NCI-H345 treated with DMSO at 0.1 percent for 48 hours (cell line): ENCODE data around the gene LAMA3.
A peak's percentile ranks its signal among the peaks of the same experiment; 100 is the strongest.

ENCODE experiments used
- DNase-seq: peaks from one replicate; lab custom pipeline; 2025; ENCODE audit not compliant: unreplicated experiment; lab: John Stamatoyannopoulos, UW

The LAMA3 gene, protein sequence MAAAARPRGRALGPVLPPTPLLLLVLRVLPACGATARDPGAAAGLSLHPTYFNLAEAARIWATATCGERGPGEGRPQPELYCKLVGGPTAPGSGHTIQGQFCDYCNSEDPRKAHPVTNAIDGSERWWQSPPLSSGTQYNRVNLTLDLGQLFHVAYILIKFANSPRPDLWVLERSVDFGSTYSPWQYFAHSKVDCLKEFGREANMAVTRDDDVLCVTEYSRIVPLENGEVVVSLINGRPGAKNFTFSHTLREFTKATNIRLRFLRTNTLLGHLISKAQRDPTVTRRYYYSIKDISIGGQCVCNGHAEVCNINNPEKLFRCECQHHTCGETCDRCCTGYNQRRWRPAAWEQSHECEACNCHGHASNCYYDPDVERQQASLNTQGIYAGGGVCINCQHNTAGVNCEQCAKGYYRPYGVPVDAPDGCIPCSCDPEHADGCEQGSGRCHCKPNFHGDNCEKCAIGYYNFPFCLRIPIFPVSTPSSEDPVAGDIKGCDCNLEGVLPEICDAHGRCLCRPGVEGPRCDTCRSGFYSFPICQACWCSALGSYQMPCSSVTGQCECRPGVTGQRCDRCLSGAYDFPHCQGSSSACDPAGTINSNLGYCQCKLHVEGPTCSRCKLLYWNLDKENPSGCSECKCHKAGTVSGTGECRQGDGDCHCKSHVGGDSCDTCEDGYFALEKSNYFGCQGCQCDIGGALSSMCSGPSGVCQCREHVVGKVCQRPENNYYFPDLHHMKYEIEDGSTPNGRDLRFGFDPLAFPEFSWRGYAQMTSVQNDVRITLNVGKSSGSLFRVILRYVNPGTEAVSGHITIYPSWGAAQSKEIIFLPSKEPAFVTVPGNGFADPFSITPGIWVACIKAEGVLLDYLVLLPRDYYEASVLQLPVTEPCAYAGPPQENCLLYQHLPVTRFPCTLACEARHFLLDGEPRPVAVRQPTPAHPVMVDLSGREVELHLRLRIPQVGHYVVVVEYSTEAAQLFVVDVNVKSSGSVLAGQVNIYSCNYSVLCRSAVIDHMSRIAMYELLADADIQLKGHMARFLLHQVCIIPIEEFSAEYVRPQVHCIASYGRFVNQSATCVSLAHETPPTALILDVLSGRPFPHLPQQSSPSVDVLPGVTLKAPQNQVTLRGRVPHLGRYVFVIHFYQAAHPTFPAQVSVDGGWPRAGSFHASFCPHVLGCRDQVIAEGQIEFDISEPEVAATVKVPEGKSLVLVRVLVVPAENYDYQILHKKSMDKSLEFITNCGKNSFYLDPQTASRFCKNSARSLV (N-terminal part only)

DNA sequence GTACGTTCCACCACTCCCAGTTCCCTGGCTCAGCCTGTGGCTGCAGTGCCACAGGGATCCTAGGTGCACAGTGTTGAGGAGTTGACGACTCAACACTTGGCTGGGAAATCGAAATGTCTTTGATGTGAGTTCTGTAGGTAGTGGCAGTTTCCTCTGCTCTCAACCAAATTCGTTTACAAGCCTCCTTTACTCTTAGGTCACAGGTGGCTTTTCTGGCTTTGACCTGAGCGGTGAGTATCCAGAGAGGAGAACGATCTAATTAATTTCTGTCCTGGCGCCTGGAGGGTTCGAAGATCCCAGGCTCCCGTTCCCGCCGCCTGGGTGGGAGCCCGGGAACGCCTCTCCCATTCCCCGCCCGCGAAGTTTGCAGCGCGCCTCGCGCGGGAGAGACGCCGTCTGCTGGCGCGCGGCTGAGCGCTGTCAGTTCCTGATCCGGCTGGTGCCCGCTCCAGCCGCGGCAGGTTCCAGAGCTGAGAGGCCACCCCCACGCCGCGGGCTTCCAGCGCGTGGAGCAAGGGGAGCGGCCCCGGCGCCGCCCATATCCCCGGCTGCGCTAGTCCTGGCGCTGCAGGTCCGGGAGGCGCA is at the start of gene LAMA3:
Gene LAMA3, plus strand, starts transcription at position 423 of the 585 bp plus-strand sequence. CDS start 231 bp downstream, outside the sequence.
- DNase-seq = peak; percentile 24

DNA sequence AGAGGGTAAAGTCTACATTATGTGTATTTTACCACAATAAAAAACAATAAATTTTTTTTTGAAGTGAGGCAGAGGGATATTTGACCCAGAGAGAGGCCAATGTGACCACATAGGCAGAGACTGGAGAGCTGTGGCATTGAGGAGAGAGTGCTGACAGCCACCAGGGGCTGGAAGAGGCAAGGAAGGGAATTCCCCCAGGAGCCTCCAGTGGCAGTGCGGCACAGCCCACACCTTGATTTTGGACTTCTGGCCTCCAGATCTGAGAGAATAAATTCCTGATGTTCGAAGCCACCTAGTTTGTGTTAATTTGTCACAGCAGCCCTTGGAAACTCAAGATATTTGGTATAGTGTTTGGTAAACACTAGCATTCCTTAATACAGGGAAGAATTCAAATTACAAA is 49.2 kb upstream of the LAMA3 start:
- no peak for DNase-seq

DNA sequence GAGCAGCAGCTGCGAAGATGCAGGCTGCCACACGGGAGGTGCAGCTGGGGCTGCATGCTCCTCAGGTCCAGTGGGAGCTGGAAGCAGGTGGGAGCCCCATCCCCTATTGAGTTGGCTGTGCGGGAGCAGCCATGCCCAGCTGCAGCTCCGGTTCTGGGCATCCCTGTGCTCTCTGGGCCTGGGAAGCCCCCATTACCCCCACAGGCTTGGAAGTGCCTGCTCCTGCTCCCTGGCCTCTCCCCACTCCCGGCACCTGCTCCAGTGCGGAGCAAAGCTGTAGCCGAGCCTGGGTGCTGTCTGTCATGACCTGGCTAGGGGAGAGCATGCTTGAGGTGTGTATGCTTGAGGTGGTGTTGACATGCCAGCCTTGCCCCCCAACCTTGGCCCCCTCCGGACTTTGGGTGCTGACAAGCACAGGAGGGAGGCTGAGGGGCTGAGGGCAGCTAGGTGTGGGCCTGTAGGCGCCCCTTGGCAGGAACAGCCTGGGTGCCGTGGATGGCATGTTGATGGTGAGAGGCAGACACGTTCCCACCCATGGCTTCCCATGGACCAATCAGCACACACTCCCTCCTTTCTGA is 48.0 kb upstream of the LAMA3 start:
- DNase-seq = no peak

DNA sequence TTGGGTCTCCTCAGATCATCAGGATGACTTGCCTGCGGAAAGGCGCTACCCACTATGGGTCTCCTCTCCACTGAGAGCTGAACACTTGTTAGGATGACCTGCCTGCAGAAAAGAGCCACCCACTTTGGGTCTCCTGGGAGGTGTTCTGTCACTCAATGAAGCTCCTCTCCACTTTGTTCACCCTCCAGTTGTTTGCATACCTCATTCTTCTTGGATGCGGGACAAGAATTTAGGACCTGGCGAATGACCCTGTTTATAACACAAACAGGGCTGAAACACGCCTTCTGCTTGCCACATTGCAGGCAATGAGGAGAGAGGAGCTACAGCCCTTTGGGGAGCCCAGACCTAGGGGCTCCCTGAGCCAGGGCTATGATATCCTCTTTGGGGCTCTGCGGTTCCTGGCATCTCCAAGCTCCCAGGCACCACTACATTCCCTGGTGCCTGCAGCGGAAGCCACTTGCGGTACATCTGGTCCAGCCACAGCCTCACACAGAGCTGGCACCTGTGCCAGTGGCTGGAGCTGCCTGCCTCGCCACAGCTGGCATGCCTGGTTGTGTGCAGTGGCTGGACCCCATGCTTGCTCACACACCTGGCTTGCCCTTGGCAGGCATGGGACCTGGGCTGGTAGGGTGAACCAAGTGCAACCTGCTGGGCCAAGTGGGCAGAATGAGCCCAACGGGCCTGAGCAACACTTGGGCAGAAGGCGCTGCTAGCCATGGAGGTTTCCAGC is 47.2 kb upstream of the LAMA3 start:
- DNase-seq = no peak

DNA sequence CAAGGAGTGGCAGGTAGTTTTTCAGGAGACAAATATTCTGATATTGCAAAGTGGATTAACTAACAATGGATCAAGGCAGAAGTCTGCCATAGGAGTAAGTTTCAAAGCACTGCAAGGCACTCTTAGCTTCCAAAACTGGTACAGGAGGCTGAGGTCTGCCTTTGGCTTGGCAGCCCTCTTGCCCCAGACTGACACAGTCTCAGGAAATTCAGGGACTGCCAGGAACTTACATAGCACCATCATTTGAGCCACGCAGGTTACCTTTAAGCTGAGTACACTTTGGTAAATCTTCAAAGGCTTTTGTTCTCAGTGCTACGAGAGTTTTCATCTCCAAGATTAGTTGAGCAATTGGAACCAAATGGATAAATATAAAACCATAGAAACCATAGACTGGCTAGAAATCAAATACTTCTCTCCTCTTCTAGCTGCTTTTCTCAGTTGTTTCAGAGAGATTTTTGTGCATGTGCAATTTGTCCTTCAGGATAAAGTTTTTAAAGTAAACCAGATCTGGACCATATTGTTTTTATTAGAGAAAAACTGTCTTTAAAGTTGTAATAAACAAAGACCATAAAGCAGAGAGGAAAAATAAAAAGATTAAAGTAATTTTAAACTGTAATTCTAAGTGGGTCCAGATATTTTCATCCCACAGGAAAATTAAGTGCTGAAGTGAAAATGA is 45.3 kb upstream of the LAMA3 start:
- no peak for DNase-seq

DNA sequence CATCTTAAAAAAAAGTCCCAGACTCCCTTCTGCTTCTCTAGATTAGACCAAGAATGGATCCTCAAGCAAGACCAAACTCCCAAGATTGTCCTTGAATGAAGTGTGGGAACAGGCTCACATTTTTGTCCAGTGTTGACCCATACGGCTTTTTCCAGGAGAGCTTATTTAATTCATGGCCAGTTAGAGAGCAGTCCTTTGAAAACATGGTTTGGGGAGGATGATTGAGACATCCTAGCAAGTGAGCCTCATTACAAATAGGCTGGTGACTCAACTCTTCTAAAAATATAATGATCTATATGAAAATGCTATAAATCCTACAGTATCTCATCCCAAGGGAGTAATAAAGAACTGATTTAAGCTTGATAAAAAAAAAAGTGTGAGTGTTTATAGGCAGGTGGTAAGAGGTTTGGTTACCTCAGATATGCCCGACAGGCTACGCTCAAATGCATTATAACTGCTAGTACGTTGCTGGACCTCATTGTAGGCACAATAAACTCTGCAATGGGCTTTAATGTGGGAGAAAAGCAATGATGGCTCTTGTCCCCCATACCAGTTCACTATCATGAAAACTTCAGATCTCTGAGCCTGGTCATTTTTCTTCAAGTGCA is 43.6 kb upstream of the LAMA3 start:
- DNase-seq = no peak

DNA sequence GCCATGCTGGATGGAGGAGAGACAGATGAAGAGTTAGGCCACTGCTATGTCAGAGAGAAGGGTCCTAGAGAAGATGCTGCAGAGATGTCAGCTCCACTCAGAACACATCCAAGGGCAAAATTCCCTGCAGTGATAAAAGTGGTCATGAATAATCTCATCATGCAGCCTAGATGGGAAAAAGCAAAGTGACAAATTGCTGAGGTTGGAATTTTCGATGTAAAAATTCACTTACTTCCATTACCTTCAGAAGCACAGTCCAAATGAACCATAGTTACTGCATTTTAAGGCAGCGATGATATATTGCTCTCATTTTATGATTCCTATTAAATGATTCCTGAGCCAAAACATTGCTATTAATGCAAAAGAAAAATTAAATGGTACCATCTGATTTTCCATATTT is 43.0 kb upstream of the LAMA3 start:
- no peak for DNase-seq

DNA sequence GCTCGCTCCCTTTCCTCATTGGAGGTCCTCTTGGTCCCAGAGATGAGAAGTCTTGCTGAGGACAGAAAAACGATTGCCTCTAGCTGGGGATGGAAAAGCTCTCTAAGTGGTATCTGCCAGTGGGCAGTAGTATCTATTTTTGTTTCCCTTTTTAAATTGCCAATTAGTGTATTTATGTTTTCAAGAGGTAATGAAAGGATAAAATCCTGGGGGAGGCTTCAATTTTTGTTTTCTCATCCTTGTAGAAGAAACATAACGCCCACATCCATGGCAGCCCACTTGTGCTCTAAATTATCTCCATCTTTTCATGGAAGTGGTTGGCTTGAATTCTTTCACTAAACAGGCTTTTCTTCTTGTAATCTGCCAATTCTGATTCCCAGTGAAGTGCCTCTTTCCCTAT is 40.8 kb upstream of the LAMA3 start:
- no peak for DNase-seq

DNA sequence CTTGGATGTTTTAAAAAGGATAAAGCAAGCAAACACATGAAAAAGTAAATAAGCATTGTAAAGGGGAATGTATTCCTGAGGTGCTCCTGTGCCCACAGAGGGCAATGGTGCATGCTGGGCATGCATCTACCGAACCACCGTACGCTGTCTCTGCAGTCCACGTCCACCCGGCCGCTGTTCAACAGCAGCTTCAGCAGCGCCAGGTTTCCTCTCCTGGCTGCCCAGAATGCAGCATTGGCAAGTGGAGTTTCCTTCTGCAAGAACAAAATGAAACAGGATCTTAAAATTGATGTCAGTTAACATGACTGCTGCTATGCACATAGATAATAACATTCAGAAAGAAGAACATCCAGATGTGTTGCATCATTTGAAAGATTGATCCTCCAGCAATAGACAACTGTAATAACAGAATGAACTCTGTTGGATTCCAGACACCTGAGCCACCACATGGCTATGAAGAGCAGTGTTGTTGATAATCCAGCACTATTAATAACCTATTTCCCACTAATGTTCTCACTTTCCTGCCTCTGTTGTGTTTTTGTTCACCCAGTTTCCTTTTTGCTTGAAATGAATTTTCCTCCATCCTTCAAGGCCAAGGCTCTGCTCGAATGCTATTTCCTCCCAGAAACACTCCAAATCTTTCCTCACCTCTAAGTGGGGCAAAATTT is 40.2 kb upstream of the LAMA3 start:
- DNase-seq = no peak

DNA sequence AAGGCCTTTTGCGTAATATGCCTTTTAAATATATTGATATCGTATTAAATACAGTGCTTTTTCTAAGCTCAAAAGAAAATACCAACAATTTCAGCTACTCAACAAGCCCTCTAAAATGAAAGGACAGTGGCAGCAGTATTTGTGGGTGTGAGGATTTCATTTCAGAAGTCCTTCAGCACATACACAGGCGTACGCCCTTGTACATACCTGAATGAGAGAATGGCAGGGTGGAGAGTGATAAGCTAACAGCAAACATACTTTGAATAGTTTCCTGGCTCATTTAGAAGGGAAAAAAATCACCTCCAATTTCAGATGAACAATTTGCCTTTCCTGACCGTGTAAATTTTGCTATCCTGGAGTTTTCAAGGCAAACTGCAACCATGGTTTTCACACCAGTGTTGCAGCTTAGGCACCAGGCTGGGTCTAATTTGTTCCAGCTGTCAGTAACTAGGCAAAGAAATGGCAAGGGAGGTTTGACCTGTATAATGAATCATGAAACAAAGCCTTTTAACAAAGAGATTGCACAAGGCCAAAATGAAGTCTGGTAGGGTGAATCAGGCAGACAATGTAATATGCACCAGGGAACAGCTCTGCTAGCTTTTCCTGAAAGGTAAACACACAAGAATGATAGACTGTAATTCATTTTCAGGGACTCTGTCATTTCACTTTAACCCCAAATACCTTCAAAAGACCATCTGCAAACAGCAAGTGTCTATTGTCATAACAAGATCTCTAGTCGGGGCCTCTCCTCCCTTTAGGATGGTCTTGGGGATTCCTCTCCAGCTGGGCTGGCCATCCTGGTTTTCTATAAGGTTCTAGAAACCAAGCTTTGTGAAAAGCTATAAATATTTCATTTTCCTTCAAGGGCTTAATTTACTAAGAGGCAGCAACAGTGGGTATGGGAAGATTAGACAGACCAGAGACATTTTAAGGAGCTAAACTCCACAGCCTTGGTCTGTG is 38.0 kb upstream of the LAMA3 start:
- no peak for DNase-seq

DNA sequence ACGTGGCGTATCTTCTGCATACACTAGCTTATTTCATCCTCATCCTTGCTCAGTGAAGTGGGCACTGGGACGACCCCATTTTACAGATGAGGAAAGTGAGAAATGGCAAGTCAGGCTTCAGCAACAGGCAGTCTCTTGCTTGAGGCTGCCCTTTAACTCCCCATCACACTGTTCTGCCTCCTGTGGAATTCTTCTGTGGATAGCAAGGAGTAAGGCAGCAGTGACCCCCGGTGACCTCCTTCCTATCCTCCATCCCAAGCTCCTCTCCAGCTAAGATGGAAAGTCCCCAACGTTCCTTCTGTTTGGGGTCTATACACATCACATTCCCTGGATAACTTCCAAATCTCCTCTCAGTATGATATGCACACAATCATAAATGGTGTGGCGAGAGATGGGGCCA is 37.0 kb upstream of the LAMA3 start:
- DNase-seq = no peak

DNA sequence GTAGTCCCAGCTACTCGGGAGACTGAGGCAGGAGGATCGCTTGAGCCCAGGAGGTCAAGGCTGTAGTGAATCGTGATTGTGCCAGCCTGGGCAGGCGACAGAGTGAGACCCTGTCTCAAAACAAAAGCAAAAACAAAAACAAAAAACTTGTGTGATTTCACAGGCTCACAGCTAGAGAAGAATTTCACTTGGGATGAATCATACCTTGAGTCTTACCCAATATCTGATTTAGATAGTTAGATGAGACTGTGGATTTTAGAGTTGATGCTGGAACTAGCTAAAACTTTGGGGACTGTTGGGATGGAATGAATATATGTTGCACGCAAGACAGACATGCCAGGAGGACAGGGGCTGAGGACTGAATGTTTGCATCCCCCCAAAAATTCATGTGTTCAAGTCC is 31.0 kb upstream of the LAMA3 start:
- DNase-seq = no peak

DNA sequence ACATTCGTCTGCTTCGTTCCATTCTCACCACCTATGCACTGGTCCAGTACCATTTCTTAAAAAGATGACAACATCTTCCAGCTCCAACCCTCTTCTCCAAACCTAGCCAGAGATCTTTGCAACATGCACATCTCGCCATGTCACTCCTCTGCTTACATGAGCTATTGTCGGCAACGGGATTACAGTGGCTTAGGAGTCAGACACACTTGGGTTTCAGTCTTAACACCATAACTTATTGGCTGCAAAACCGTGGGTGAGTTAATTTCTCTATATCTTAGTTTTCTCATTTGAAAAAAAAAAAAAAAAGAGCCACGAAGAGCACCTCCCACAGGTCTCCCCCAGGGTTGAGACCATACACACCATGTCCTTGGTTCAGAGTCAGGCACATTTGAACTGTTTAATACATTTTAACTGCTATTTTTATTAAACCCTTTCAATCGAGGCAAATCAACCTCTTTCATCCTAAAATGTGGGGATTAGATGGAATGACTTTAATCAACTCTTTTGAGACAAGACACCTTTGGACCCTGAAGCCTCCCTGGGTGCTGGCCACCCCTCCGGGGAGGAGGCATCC is 27.4 kb upstream of the LAMA3 start:
- no peak for DNase-seq

DNA sequence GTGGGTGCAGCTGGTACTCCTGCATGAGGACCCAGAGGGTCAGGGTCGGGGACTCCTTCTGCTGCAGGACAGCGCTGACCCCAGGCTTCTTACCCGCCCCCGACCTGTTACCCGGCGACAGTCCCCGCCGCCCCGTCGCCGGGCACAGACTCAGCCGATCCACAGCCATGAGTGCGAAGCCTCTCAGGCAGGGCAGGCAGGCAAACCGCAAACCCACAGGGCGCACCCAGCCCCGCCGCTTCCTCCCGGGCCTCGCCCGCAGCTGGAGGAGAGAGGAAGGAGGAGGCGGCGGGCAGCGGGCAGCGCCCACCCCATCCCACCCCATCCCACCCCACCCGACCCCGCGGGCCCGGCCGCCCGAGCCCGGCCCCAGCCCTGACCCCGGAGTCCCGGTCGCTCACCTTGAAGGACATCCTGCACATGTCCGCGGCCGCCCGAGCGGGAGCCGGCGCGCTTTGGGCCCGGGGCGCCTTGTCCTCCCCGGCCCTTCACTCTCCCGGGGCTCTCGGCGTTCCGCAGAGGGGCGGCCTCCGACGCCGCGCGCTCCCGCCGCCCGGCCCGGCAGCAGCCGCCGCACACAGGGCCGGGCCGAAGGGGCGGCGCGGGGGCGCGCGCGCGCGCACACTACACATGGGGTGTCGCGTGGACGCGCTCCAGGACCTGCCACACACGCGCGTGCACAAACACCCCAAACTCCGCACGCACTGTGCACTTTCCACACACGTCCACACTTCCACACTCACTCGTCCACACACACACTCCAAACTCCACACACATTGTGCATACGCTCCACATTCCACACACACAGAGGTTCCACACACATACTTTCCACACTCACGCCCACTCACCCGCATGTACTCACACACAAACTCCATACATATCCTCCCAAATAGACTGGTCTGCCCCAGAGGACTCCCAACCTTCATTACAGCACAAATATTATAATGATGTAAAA is 26.7 kb upstream of the LAMA3 start, which contains the start of gene ANKRD29:
Gene ANKRD29, minus strand, starts transcription at position 603 of the 955 bp plus-strand sequence. Its CDS starts 181 bp downstream, at position 422.
- DNase-seq = no peak

DNA sequence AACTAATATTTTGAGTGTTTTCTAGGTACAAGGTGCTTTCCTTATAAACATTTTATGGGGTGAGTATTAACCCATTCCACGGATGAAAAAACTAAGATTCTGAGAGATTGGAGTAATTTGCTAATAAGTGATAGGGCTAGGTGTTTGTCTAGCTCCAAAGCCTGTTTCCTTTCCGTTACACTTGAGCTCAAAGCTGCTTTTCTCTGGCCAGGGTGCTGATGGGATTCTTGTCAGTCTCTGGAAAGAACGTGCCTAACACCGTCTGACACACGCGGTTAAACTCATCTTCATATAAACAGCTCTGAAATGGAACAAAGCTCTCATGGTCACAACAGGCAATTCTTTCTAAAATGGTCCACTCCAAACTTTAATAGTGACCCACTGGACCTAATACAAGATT is 24.6 kb upstream of the LAMA3 start:
- no peak for DNase-seq

DNA sequence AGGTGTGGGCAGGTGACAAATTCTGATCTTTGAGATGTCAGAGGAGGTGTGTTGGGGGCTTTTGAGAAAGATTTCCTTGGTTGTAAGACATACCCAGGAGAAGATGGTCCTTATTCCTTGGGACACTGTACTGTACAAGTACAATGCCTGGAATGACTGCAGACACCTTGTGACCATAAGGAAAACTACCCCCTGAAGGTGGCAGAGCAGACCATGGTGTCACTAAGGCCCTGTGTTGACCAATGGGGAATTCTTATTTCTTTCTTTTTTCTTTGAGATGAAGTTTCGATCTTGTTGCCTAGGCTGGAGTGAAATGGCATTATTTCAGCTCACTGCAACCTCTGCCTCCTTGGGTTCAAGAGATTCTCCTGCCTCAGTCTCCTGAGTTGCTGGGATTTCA is 22.1 kb upstream of the LAMA3 start:
- DNase-seq = no peak
